Measurements from ENCODE around the gene COLGALT1.
"Not testable (repeated sequence)": the region's sequence is repeated elsewhere in the genome, so short reads cannot be mapped to it uniquely, and the experiment has no call there.

The COLGALT1 gene

GRCh38 chr19:17555480-17555928 is at the start of gene COLGALT1:
Gene COLGALT1, plus strand, starts transcription at chr19:17555649. Its CDS starts 65 bp downstream, at chr19:17555714.
- peak; percentile 97 for DNase-seq

GRCh38 chr19:17506745-17507144 is 48.7 kb upstream of the COLGALT1 start:
- no peak for DNase-seq

GRCh38 chr19:17508558-17508933 is 46.9 kb upstream of the COLGALT1 start:
- DNase-seq, result not testable (repeated sequence)

GRCh38 chr19:17510220-17510993 is 45.0 kb upstream of the COLGALT1 start:
- DNase-seq, result no peak

GRCh38 chr19:17511724-17512573 is 43.5 kb upstream of the COLGALT1 start:
- DNase-seq, result peak; percentile 89

GRCh38 chr19:17512574-17512939 is 42.9 kb upstream of the COLGALT1 start:
- peak; percentile 17 for DNase-seq

- no peak for DNase-seq
Measured at GRCh38 chr19:17515408-17516149, 39.9 kb upstream of the COLGALT1 start.

GRCh38 chr19:17517898-17518297 is 37.6 kb upstream of the COLGALT1 start:
- DNase-seq, result no peak

GRCh38 chr19:17518654-17519053 is 36.8 kb upstream of the COLGALT1 start:
- DNase-seq, result not testable (repeated sequence)

- DNase-seq, result no peak
Measured at GRCh38 chr19:17519967-17520366, 35.5 kb upstream of the COLGALT1 start.

- DNase-seq, result no peak
Measured at GRCh38 chr19:17520865-17521264, 34.6 kb upstream of the COLGALT1 start.

- DNase-seq, result peak; percentile 59
Measured at GRCh38 chr19:17522988-17523872, 32.2 kb upstream of the COLGALT1 start.

- DNase-seq, result no peak
Measured at GRCh38 chr19:17524651-17525050, 30.8 kb upstream of the COLGALT1 start.

- no peak for DNase-seq
Measured at GRCh38 chr19:17525141-17525540, 30.3 kb upstream of the COLGALT1 start.

- no peak for DNase-seq
Measured at GRCh38 chr19:17526922-17527321, 28.5 kb upstream of the COLGALT1 start.

GRCh38 chr19:17527326-17527725 is 28.1 kb upstream of the COLGALT1 start:
- no peak for DNase-seq

- no peak for DNase-seq
Measured at GRCh38 chr19:17528610-17529009, 26.8 kb upstream of the COLGALT1 start.

GRCh38 chr19:17529239-17530158 is 25.9 kb upstream of the COLGALT1 start:
- DNase-seq, result no peak

GRCh38 chr19:17530586-17530985 is 24.9 kb upstream of the COLGALT1 start:
- DNase-seq, result no peak

GRCh38 chr19:17532116-17532515 is 23.3 kb upstream of the COLGALT1 start:
- no peak for DNase-seq

GRCh38 chr19:17532557-17532956 is 22.9 kb upstream of the COLGALT1 start:
- DNase-seq, result no peak

All from CD4-positive, alpha-beta T cell treated with Interleukin-10 for 1 hour (primary cell).